GM19099 (cell line): ENCODE measurements around the gene PCDHGA9.
"Not testable (repeated sequence)": the region's sequence is repeated elsewhere in the genome, so short reads cannot be mapped to it uniquely, and the experiment has no call there.

Experiments used
- POLR2A ChIP-seq: IDR thresholded peaks from 3 replicates; pipeline ENCODE4 v1.6.1; 2011; ENCODE audit warnings: low read depth; ENCODE audit not compliant: insufficient read length; ENCODE audit errors: extremely low read depth

The PCDHGA9 gene

DNA sequence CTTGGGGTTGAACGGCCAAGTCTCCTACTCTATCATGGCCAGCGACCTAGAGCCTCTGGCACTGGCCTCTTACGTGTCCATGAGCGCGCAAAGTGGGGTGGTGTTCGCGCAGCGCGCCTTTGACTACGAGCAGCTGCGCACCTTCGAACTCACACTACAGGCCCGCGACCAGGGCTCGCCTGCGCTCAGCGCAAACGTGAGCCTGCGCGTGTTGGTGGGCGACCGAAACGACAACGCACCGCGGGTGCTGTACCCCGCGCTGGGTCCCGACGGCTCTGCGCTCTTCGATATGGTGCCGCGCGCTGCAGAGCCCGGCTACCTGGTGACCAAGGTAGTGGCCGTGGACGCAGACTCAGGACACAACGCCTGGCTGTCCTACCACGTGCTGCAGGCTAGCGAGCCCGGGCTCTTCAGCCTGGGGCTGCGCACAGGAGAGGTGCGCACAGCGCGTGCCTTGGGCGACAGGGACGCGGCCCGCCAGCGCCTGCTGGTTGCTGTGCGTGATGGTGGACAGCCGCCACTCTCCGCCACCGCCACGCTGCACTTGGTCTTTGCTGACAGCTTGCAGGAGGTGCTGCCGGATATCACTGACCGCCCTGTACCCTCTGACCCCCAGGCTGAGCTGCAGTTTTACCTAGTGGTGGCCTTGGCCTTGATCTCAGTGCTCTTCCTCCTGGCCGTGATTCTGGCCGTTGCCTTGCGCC lies 2.9 kb upstream of the PCDHGA9 start:
- no peak for TF ChIP-seq POLR2A

DNA sequence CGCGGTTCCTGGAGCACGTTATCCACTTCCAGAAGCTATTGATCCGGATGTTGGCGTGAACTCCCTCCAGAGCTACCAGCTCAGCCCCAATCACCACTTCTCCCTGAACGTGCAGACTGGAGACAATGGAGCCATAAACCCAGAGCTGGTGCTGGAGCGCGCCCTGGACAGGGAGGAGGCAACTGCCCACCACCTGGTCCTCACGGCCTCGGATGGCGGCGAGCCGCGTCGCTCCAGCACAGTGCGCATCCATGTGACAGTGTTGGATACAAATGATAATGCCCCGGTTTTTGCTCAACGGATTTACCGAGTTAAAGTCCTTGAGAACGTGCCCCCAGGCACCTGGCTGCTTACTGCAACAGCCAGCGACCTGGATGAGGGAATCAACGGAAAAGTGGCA lies 809 bp downstream of the PCDHGA9 start:
- no peak for TF ChIP-seq POLR2A

DNA sequence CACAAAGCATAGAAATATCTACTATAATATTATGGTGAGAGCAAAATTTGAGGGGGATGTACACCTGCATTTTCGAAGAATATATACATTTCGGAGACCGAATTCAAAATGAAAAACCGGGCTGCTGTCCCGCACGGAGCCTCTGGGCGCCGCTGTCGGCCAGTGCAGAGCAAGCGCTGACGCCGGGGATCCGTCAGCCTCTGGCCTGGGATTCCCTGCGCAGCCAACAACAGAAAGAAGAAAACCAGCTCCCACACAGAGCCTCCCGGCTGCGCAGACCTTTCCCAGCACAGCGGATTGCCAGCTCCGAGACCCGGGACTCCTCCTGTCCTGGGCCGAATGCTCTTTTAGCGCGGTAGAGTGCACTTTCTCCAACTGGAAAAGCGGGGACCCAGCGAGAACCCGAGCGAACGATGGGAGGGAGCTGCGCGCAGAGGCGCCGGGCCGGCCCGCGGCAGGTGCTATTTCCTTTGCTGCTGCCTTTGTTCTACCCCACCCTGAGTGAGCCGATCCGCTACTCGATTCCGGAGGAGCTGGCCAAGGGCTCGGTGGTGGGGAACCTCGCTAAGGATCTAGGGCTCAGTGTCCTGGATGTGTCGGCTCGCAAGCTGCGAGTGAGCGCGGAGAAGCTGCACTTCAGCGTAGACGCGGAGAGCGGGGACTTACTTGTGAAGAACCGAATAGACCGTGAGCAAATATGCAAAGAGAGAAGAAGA lies 5.4 kb downstream of the PCDHGA9 start, which contains the start of gene PCDHGB6:
Gene PCDHGB6, plus strand, starts transcription at position 232 of the 716 bp plus-strand sequence. Its CDS starts 182 bp downstream, at position 414.
- not testable (repeated sequence) for TF ChIP-seq POLR2A

DNA sequence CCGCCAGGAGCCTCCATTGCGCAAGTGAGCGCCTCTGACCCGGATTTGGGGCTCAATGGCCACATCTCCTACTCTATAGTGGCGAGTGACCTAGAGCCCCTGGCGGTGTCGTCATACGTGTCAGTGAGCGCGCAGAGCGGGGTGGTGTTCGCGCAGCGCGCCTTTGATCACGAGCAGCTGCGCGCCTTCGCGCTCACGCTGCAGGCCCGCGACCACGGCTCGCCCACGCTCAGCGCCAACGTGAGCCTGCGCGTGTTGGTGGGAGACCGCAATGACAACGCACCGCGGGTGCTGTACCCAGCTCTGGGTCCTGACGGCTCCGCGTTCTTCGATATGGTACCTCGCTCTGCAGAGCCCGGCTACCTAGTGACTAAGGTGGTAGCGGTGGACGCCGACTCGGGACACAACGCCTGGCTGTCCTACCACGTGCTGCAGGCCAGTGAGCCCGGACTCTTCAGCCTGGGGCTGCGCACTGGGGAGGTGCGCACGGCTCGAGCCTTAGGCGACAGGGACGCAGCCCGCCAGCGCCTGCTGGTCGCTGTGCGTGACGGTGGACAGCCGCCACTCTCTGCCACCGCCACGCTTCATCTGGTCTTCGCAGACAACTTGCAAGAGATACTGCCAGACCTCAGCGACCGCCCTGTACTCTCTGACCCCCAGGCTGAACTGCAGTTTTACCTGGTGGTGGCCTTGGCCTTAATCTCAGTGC lies 7.2 kb downstream of the PCDHGA9 start:
- no peak for TF ChIP-seq POLR2A

- no peak for TF ChIP-seq POLR2A
Observed at GRCh38 chr5:141411575-141411974, 9.0 kb downstream of the PCDHGA9 start.

DNA sequence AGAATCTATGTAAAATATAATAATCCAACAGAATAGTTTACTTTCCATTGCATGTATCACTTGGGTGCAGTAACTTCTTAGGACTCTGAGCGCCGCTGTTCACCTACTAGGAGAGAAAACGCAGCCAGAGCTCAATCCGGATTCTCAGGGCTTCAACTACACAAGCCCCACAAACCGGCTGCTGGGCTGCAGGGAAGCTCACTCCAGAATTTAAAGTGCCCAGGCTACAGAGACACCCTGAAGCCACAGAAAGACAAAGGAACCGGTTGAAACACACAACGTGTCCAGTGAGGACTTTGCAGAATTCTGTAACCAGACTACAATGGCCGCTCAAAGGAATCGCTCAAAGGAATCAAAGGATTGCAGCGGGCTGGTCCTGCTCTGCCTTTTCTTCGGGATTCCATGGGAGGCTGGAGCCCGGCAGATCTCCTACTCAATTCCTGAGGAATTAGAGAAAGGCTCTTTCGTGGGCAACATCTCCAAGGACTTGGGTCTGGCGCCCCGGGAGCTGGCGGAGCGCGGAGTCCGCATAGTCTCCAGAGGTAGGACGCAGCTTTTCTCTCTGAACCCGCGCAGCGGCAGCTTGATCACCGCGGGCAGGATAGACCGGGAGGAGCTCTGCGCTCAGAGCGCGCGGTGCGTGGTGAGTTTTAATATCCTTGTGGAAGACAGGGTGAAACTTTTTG lies 10.4 kb downstream of the PCDHGA9 start, which contains the start of gene PCDHGA10:
Gene PCDHGA10, plus strand, starts transcription at position 134 of the 686 bp plus-strand sequence. Its CDS starts 189 bp downstream, at position 323.
- TF ChIP-seq POLR2A, result no peak

GRCh38 chr5:141413540-141414069 lies 11.0 kb downstream of the PCDHGA9 start:
- no peak for TF ChIP-seq POLR2A

- TF ChIP-seq POLR2A, result not testable (repeated sequence)
Observed at GRCh38 chr5:141417494-141418172, 15.1 kb downstream of the PCDHGA9 start, which contains the start of gene PCDHGB7. PCDHGB7 (plus strand) TSS chr5:141417677; CDS start chr5:141417860, 183 bp downstream.

DNA sequence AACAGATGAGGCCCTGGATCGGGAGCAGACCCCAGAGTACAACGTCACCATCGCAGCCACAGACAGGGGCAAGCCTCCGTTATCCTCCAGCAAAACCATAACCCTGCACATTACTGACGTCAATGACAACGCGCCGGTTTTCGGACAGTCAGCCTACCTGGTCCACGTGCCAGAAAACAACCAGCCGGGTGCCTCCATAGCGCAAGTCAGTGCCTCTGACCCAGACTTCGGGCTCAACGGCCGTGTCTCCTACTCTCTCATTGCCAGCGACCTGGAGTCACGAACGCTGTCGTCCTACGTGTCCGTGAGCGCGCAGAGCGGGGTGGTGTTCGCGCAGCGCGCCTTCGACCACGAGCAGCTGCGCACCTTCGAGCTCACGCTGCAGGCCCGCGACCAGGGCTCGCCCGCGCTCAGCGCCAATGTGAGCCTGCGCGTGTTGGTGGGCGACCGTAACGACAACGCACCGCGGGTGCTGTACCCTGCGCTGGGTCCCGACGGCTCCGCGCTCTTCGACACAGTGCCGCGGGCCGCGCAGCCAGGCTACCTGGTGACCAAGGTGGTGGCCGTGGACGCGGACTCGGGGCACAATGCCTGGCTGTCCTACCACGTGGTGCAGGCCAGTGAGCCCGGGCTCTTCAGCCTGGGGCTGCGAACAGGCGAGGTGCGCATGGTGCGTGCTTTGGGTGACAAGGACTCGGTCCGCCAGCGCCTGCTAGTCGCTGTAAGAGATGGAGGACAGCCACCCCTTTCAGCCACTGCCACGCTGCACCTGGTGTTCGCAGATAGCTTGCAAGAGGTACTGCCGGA lies 16.7 kb downstream of the PCDHGA9 start:
- no peak for TF ChIP-seq POLR2A

- no peak for TF ChIP-seq POLR2A
Observed at GRCh38 chr5:141420855-141421488, 18.4 kb downstream of the PCDHGA9 start, which contains the start of gene PCDHGA11. PCDHGA11 (plus strand) TSS chr5:141421051; CDS start chr5:141421228, 177 bp downstream.

- no peak for TF ChIP-seq POLR2A
Observed at GRCh38 chr5:141421489-141421855, 18.9 kb downstream of the PCDHGA9 start.

- TF ChIP-seq POLR2A, result no peak
Observed at GRCh38 chr5:141422742-141423291, 20.2 kb downstream of the PCDHGA9 start.

- no peak for TF ChIP-seq POLR2A
Observed at GRCh38 chr5:141427783-141428426, 25.3 kb downstream of the PCDHGA9 start.
